ENCODE data around the gene ADH7.

Gene ADH7

DNA sequence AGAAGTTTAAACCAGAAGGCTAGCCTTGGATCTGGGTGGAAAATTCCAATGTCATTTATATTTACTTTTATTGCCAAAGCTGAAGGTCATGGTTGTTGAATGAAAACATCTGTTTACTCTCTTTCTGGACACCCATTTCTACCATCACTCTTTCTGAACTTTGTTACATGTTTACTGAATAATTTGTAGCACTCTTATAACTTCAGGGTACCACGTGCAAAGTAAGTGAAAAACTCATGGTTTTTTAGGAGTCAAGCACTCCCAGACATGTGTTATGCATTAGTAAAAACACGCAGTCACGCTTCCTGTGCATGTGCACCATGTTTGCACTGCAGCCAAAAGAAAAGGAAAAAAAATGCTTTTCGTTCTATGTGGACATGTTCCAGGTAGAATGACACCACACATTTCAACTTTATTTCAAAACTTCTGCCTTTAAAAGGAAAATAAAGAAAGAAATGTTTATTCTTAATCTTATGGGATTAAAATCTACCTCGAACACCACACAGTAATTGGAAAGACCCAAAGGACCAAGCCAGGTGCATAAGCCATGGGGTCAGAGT lies 51.2 kb downstream of the ADH7 start:
- DNase-seq (ENCODE audit: low read depth): no peak
- H3K4me3 ChIP-seq (ENCODE audit: low read depth, low read length): no peak overlapping the region
- TF ChIP-seq MYC (IDR thresholded peaks at IDR 0.05; ENCODE audit: low read depth, low read length): no peak
- no peak for TF ChIP-seq POLR2A (IDR thresholded peaks at IDR 0.05; ENCODE audit: extremely low read depth, insufficient read length)
- TF ChIP-seq, protein P1, sequence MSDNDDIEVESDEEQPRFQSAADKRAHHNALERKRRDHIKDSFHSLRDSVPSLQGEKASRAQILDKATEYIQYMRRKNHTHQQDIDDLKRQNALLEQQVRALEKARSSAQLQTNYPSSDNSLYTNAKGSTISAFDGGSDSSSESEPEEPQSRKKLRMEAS (IDR thresholded peaks at IDR 0.05; ENCODE audit: low read depth, low read length): no peak
- TF ChIP-seq, protein P2, sequence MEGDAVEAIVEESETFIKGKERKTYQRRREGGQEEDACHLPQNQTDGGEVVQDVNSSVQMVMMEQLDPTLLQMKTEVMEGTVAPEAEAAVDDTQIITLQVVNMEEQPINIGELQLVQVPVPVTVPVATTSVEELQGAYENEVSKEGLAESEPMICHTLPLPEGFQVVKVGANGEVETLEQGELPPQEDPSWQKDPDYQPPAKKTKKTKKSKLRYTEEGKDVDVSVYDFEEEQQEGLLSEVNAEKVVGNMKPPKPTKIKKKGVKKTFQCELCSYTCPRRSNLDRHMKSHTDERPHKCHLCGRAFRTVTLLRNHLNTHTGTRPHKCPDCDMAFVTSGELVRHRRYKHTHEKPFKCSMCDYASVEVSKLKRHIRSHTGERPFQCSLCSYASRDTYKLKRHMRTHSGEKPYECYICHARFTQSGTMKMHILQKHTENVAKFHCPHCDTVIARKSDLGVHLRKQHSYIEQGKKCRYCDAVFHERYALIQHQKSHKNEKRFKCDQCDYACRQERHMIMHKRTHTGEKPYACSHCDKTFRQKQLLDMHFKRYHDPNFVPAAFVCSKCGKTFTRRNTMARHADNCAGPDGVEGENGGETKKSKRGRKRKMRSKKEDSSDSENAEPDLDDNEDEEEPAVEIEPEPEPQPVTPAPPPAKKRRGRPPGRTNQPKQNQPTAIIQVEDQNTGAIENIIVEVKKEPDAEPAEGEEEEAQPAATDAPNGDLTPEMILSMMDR (IDR thresholded peaks at IDR 0.05; ENCODE audit: low read depth, low read length): no peak

DNA sequence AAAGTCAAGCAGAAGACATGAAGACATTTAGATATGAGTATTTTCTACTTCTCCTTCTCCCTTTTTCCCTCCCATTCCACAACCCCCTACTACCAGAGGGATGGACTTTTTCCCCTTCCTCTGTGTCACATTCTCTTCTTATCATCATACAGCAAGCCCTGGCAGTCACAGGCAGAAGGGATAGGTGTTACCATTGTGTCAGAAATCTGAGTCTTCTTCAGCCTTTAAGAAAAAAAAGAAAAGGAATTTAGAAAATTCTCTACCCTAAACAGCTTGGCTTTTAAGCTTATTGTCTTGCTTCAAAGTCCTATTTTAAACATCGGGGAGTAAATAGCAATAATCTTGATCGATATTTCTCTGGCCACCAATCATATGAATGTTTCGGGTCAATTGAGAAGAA lies 51.7 kb downstream of the ADH7 start:
- H3K4me3 ChIP-seq (ENCODE audit: low read depth, low read length): no peak overlapping the region
- no peak for DNase-seq (ENCODE audit: low read depth)
- TF ChIP-seq MYC (IDR thresholded peaks at IDR 0.05; ENCODE audit: low read depth, low read length) (no peak), POLR2A (IDR thresholded peaks at IDR 0.05; ENCODE audit: extremely low read depth, insufficient read length) (no peak)
- TF ChIP-seq, protein P2 (IDR thresholded peaks at IDR 0.05; ENCODE audit: low read depth, low read length): no peak
- TF ChIP-seq, protein P1 (IDR thresholded peaks at IDR 0.05; ENCODE audit: low read depth, low read length): no peak

DNA sequence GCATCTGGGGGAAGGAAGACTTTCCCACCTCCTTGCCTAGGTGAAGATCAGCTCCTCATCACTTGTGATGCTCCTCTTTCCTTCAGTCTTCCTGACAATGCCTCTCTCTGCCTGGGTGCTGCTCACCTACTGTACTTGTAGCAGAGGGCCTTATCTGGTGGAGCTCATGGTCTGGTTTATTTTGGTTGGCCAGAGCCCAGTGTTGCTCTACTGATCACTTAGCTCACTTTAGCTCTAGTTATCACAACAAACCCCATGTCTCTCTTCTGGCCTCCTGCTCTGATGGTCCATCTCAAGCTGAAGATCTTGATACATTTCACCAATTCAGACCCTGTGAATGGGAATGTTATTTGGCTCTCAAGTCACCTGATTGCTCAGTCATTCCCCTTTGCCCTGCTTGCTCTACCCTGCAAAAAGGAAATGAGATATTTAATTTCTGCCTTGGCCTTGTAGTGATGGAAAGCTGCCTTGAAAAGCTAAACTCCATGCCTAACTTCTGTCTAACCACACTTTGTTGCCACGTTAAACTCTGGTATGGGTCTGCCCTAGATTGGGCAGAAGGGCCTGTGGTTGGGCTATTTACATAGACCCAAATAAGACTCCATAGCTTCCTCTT lies 52.3 kb downstream of the ADH7 start:
- TF ChIP-seq, protein P2 (IDR thresholded peaks at IDR 0.05; ENCODE audit: low read depth, low read length): no peak
- H3K4me3 ChIP-seq (ENCODE audit: low read depth, low read length): no peak overlapping the region
- no peak for DNase-seq (ENCODE audit: low read depth)

DNA sequence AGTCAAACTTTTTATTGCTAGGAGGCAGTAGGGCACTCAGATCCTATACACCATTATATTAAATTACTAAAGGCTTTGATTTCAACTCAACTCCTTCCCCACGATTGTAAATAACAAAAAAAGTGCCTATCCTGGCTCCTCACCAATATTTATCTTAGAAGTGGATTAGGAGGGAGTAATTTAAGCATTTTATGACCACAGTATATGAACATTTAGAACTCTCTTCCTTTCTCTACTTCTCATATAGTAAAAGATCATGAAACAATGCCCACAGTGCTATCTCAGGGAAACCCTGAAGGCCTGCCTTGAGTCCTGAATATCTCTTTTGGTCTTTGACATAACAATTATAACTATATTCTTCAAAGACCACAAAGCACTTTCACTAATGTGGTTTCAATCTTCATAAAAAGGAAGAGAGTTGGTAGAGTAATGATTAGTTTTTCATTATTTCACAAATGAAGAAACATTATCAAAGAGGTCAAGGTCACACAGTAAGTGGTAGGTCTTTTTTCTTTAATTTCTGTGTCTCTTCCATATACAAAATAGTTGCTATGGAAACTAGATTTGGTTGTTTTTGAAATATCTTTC lies 53.5 kb downstream of the ADH7 start:
- H3K4me3 ChIP-seq (ENCODE audit: low read depth, low read length): no peak overlapping the region
- DNase-seq (ENCODE audit: low read depth): no peak
- no peak for TF ChIP-seq POLR2A (IDR thresholded peaks at IDR 0.05; ENCODE audit: extremely low read depth, insufficient read length)
- TF ChIP-seq, protein P1 (IDR thresholded peaks at IDR 0.05; ENCODE audit: low read depth, low read length): no peak
- TF ChIP-seq, protein P2 (IDR thresholded peaks at IDR 0.05; ENCODE audit: low read depth, low read length): no peak
- no peak for TF ChIP-seq MYC (IDR thresholded peaks at IDR 0.05; ENCODE audit: low read depth, low read length)

DNA sequence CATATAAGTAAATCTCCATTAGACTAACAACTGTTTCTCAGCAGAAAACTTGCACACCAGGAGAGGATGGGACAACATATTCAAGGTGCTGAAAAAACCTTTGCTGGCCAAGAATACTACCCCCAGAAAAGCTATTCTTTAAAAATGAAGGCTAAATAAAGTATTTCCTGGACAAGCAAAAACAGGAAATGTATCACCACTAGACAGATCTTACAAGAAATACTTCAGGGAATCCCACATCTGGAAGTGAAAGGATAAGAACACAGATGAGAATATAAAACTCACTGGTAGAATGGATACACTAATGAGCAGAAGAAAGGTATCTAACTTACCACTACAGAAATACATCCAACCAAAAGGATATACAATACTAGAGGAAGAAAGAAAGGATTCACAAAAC lies 55.6 kb downstream of the ADH7 start:
- no peak overlapping the region for H3K4me3 ChIP-seq (ENCODE audit: low read depth, low read length)
- TF ChIP-seq MYC (IDR thresholded peaks at IDR 0.05; ENCODE audit: low read depth, low read length): no peak
- TF ChIP-seq, protein P1 (IDR thresholded peaks at IDR 0.05; ENCODE audit: low read depth, low read length): no peak
- TF ChIP-seq, protein P2 (IDR thresholded peaks at IDR 0.05; ENCODE audit: low read depth, low read length): no peak
- no peak for TF ChIP-seq POLR2A (IDR thresholded peaks at IDR 0.05; ENCODE audit: extremely low read depth, insufficient read length)
- no peak for DNase-seq (ENCODE audit: low read depth)

Measured in NB4 (cell line).